Keratinocyte (primary cell): ENCODE measurements around the gene CNIH1.

Experiments used
- CTCF ChIP-seq, 3 experiments: IDR thresholded peaks in 1 of 3; conservative IDR thresholded peaks in 1 of 3; optimal IDR thresholded peaks in 1 of 3; 2 replicates in 2 of 3; 3 replicates in 1 of 3; pipeline versions ENCODE3 to v1.5.1; 2011; ENCODE audit warnings: low read length in 3 of 3, mild to moderate bottlenecking in 3 of 3, moderate library complexity in 2 of 3, control low read depth in 1 of 3, inconsistent platforms in 1 of 3; ENCODE audit not compliant: insufficient read depth in 2 of 3; ENCODE audit errors: extremely low read depth in 1 of 3
- EZH2 ChIP-seq: IDR thresholded peaks from one replicate; pipeline ENCODE4 v1.6.1; 2012; ENCODE audit warnings: inconsistent platforms, mild to moderate bottlenecking, low read length, moderate library complexity

GRCh38 chr14:54395716-54396115 lies 45.5 kb downstream of the CNIH1 start:
- TF ChIP-seq CTCF (optimal IDR thresholded peaks at IDR 0.05 in 1 of 3, IDR thresholded peaks at IDR 0.05 in 1 of 3, conservative IDR thresholded peaks at IDR 0.05 in 1 of 3; ENCODE audit: extremely low read depth in 1 of 3, insufficient read depth in 2 of 3, low read length in 3 of 3) (no peak), EZH2 (no peak)
